Measurements from ENCODE around the gene MSI2.
"Not testable (repeated sequence)": the region's sequence is repeated elsewhere in the genome, so short reads cannot be mapped to it uniquely, and the experiment has no call there.

Gene MSI2

DNA sequence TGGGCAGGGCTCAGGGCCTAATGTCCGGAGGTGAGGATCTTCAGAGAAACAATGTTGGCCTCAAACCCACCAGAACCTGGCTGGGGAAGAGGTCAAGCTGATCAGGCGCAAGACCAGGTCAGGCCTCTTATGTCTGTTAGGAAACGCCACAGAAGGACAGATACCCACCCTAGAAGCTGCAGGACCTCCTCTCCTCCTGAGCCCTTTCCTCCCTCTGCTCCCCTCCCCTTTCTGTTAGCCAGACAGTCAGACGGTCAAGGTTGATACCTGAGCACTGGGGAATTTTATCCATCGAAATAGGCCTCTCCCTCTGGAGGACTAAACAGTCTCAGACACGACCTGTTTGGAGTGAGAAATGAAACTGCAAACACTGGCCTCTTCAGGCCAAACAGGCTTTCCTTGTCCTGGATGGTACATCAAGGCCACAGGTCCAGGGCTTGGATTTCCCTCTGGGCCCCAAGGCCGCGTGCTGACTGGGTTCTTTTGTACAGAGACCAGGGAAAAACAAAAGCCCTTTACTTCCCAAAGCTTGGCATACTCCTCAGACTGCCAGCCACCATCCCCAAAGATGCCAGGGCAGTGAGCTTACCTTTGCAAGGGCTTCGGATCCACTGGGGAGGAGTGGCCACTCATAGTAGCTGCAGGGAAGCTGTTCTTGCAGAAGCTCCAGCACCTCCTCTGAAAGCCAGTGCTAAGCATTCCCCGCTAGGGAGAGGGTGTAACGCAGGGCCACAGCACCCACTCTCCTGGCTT is 353.0 kb downstream of the MSI2 start:
- DNase-seq, result no peak

DNA sequence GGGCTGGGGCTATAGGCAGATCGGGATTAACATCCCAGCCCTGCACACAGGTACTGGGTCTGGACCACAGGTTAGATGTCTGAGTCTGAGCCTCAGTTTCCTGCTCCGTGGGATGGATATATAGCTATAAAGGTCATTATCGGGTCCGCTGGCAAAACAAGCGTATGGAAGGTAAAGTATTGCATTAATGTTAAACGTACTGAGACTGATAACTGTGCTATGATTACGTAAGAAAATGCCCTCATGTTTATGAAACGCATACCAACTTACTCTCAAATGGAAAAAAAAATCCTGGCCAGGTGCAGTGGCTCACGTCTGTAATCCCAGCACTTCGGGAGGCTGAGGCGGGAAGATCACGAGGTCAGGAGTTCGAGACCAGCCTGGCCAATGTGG is 353.6 kb downstream of the MSI2 start:
- no peak for DNase-seq

DNA sequence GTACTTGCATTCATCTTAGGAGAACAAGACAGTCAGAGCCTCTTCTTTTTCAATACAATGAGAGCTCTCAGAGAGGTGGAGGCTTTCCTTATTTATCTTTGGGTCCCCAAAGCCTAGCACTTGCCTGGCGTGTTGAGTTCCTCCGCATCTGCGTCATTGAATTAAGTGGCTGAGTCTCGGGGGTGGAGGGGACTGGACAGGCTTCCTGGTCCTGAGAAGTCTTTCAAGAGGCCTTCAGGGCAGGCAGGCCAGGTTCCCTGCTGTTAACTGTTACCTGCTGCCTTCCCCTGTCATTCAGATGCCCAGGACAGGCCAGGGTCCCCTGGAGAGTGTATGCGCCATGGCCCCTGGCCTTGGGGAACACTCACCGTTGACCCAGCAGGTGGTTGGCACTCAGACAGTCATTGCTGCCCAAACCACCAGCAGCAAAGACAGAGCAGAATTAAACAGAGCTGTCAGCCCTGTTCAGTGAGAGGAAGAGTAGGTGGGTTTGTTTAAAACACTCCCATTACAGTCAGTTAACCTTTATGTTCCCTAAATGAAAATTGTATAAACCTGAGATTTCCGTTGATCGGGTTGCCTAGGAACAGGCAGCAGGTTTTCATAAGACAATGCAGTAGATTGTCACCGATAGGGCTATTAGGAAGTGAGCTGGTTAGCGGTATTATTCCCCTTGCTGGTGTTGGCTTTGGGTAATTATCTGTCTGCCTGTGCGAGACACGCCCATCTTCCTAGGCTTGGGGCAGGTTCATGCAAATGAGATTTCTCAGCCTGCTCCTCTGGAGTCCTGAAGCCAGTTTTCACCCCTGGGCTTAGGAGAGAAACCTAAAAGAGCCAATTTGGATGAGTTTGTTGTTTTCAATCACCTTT is 356.1 kb downstream of the MSI2 start:
- no peak for DNase-seq

DNA sequence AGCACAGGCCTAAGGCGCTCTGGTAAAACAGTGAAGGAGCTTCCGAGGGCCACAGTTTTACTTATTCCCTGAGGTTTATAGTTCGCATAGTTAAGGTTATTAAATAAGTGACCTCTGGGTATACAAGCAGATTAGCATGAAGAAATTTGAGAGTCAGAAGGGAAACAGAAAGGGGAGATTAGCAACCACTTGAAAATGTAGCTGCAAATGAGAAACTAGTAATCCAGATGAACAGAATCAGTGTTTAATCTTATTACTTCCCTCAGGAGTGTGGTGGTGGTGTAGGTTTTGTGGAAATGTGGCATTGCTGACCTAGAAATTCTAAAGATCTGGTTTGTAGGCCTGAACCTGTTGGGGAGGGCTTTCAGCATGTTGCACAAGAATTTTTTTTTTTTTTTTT is 358.4 kb downstream of the MSI2 start:
- DNase-seq, result no peak

DNA sequence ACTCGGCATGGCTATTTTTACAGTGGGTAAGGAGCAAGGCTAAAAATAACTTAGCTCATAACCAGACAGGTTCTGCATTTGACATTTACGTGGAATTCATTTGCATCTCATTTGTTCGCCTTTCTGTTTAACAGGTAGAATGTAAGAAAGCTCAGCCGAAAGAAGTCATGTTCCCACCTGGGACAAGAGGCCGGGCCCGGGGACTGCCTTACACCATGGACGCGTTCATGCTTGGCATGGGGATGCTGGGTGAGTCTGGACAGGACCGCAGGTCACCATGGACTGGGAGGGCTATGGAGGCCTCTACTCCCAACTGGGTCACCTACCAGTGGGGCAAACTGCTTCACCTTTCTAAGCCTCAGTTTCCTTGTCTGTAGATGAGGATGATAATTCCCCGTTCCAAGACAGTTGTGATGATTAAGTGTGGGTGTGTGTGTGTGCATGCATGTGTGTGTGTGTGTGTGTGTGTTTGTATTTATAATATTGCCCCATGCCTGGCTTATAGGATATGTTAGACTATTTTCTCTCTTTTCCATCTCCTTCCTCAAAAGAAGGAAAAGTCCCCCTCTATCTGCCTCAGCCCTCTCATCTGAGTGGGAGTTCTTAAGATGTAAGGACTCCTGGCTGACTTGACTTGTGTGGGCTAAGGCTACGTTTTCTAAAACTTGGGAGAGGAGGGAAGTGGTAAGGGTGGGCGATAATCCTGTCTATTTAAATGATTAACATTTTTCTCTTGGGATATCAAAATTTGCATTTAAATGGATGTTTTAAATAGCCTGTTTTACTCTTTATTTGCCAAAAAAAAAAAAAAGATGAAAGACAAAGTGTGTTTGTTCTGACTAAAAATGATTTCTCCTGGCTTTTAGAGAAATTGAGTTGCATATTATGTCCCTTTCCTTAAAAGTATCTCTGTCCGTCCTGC is 359.8 kb downstream of the MSI2 start:
- DNase-seq, result no peak

DNA sequence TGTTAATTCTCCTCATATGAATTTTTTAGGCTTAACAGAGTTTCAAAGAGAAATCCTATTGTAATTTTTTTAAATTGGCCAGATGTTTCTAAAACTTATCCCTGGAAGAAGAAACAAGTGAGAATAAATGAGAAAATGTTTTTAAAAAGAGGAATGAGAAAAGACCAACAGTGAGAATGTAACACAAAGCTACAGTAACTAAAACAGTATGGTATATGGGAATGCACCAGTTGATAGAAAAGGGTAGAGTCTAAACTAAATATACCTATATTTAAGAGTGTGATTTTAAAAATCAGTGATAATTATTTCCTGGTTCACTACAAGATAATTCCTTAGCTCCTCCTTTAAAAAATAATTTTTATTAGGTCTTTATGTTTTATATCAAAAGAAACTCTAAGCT is 360.9 kb downstream of the MSI2 start:
- no peak for DNase-seq

DNA sequence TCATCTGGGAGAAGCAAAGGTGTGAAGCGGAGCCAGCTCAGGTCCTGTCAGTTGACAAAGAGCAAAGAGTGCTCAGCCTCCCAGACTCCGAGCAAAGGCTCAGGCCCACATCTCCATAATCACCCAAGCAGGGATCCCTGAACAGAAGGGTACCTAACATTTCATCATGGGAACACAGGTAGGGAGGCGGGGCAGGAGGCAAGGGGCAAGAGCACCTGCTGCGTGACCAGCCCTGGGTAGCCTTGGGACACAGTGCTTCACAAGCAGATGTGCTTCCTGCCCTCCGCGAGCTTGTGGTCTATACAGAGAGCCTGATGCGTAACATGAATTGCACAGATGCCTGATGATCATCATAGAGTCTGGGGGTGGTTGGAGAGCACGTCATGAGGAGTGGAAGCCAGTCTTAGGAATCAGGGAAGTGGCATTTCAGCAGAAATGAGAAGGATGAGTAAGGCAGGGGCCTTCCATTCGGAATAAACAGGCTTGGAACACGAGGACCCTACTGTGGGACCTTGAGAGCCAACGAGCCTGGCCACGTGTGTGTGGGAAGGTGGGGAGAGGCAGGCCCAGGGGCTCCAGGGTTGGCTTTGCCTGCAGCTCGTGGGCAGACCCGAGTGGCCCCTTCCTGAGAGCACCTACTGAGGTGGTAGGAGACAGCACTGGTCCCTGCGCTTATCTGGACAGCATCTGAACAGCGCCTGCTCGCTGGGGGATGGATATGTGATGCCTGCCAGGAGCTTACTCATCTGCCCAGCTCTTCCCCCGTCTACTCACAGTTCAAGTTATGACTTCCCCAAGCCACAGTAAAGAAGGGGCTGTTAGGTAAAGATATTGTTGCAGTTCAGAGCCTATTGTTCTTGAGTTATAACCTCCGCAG is 363.0 kb downstream of the MSI2 start:
- DNase-seq, result no peak

DNA sequence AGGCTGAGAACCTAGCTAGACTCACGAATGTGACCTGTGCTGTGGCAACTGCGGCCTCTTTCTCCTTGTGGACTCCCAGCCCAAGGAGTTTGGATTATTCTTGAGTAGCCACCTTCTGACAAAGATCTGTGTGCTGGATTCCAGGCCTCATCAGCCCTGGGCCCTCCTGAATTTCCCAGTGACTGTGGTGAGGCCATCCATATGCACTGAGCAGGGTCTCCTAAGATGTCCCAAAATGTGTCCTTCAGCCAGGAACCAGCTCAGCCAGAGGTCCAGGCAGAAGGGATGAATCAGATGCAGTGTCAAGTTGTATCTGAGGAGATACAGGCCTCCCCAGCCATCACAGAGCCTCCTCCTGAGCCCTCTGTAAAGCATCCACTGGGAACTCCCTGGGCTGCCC is 364.3 kb downstream of the MSI2 start:
- no peak for DNase-seq

DNA sequence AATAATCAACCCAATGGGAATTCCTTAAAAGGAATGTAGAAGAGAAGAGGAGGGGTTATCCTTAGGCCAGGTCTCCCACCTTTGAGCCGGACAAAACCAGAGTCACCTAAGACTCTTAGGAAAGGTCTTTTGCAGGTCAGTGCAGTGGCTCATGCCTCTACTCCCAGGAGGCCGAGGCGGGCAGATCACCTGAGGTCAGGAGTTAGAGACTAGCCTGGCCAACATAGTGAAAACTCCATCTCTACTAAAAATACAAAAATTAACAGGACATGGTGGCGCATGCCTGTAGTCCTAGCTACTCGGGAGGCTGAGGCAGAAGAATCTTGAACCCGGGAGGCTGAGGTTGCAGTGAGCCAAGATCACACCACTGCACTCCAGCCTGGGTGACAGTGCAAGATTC is 365.5 kb downstream of the MSI2 start:
- not testable (repeated sequence) for DNase-seq

DNA sequence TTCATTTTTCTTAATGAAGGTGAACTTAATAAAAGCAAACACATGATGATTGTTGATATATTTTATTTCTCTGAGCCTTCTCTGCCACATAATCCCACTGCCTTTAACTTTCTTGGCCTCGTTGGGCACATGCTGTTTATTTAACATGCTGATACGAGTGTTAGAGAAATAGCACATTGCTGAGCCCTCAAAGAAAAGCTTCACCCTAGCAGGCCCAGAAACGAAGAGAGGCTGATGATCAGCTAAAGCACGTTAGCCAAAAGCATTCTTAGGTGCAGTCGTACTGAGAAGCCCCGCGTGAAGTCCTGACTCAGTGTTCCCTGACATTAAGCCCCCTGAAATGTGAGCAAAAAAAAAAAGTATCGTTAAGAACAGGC is 366.0 kb downstream of the MSI2 start:
- DNase-seq, result no peak

DNA sequence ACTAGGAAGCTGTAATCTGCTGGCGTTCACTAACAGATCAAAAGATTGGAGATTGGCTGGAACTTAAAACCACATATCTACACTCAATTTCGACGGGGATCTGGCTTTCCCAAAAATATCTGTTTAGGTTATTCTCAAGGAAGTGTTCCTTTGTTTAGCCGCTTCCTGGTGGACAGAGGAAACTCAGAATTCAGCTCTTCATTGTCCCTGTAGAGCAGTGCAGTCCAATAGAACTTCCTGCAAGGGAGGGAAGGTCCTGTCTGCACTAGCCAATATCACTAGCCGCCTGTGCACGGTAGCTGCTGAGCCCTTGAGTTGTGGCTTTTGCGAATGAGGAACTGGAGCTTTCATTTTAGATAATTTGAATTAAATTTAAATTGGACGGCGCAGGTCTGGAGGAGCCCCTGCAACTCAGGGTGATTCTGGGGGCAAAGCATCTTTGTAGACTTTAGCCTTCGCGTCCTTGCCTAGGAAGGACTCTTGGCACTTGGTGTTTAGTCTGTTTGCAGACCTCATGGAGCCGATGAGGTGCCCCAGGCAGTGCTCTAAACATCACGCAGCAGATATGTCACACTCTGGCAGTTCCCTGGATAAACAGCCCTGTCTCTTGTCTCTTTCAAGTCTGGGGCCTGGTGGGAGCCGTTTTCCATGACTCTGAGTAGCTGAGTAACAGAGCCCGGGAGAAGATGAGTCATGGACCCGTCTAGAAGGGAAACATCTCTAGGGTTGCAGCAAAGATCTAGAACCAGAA is 366.5 kb downstream of the MSI2 start:
- no peak for DNase-seq

DNA sequence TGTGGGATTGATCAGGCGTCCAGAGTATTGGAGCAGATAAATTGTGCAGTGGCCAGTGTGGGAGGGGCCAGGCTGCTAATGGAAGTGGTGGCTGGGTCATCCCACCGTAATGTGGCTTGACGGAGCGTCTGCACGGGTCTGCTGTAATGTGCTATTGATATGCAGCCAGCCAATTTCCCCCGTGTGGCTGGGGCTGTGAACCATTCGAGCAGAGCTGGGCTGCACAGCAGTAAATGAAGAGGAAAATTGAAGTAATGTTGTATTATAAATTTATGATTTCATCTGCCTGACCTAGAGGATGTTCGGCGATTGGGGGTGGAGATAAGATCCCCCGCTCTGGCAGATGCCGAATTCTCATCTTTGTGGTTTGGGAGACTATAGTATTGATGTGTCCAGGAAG is 367.3 kb downstream of the MSI2 start:
- no peak for DNase-seq

DNA sequence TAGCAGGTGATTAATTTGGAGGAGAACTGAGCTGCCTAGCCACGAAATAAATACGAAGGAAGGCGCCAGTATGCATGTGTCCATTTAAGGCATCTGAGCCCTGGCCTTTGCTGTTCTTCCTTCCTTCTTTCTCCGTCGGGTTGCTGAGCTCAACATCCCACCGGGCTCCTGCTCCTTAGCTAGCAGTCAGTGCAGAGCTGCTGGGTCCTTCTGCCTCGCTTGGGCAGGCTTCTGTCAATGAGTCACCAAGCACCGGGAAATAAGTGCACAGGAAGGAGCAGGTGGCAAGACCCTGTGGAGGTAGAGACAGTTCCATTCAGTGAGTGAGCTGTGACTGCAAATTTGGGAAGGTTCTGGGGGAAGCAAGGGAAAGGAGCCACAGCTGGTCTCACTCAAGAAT is 368.1 kb downstream of the MSI2 start:
- DNase-seq, result no peak

DNA sequence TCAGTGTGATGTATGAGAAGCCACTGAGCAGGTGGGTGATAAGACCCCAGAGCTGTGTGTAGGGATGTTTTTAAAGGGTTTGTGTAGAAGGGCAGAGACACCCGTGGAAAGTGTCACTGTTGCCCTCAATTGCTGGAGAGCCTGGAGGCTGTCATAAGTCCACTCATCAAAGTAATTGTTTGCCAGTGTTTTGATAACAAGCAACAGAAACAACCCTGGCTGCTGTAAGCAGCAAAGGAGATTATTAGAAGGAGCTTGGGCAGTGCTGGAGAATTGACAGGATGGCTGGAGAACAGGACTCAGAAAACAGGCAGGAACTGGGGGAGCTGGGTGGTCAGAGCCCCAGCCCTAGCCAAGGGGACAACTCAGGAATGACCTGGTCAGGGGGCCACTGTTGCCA is 369.2 kb downstream of the MSI2 start:
- no peak for DNase-seq

DNA sequence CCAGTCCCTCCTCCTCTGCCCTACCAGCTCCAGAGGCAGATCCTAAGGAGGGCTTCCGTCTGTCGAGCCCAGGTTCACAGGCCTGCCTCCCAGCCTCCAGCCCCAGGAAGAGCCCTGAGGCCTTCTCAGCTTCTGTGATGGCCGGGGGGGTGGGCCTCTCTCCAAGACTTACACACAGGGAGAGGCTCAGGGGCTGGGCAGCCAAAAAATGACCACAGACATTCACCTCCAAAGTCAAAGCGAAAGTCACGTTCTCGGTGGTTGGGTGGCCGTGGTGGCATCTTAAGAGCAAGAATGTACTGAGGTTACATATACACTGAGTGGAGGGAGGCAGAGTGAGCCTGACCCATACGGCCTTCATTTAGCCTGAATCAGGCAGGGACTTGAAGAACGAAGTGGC is 369.6 kb downstream of the MSI2 start:
- DNase-seq, result no peak

DNA sequence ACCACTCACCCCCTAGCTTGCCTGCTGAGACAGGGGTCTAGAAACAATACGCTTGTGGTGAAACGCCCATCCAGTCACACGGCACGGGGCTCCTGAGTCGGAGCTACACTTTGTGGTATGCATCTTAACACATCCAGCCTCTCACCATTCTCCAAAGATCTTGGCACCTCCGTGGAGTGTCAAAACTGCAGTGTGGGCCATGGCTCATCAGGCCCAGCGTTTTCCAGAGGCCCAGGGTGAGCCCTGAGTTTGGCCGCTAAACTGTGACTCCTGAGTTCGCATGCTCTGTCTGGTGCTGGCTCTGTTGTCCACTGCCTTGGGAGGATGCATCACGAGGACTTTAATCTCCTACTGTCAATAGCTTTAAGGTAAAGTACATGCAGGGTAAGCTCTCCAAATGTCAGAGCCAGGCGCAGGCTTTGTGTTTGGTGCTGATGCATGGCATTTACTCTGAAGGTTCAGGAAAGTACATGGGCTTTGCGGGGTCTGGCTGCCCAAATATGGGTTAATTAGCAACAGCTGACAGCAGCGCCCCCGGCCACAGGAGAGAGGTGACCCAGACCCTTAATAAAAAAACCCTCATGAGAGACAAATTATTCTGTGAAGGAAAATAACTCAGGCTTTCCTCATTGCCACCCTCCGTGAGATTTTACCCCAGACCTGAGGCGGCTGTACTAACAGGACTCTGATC is 370.3 kb downstream of the MSI2 start:
- no peak for DNase-seq

DNA sequence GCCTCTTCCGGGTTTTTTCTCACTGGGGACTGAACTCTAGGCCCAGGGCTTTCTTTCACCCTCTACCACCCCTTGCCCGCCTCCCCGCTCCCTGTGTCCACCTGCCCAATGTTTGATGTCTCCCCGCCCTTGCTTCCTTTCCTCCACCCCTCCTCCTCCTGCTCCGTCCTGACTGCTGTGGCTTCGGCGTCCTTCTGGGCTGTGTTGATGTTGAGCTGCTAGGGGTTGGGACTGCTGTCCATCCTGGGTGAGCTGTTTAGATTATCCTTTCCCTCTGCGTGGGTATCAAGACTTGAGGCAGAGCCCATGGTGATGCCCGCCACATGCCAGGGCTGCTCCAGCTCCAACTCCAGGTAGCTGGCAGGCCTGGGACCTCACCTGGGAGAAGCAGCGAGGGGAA is 371.3 kb downstream of the MSI2 start:
- no peak for DNase-seq

DNA sequence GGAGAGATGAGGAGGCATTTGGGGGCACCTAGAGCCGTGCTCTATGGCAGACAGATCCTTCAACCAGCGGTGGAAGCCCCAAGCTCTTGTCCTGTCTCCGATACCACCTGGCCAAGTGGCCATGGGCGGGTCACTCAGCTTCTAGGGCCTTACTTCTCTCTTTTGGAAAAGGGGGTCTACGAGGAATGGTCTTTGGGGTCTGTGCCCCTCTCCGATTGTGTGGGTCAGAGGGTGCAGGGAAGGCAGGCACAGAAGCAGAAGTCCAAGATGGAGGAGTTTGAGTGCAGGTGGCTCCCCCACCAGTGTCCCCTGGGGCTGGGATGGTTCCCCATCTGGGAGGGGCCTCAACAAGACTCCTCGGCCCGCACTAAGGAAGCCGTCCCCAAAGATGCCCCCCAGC is 372.1 kb downstream of the MSI2 start:
- no peak for DNase-seq

DNA sequence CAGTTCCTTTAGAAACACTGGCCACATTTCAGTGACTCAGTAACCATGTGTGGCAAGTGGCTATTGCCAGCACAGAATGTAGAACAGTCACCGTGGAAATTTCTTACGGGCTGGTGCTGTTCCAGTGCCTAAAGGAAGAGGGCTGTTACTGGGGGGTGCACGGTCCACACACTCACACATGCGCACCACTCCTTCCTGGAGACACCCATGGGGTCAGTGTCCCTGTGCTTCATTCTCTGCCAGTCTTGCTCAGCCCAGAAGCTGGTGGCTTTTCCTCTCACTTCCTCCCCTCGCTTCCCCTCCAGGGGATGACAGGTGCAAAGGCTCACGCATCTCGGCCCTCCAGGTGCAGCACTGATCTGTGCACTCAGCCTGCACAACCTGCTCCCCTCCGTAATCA is 373.1 kb downstream of the MSI2 start:
- no peak for DNase-seq

DNA sequence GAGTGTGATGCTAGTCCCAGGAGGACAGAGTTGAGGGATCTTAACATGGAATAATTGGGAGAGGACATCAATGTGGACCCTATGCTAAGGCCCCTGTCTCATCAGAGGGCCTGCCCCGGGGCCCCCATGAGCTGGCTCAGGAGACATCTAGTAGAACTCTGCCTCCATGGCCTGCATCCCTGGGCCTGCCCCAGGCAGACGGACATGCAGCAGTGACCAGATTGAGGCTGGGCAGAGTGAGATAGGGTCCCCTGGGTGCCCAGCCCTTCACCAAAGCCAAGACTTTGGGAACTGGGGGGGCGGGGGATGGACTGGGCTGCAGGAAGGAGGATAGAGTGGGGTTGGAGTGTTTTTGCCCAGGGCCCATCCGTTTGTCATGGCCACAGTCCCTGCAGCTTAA is 373.6 kb downstream of the MSI2 start:
- DNase-seq, result no peak

DNA sequence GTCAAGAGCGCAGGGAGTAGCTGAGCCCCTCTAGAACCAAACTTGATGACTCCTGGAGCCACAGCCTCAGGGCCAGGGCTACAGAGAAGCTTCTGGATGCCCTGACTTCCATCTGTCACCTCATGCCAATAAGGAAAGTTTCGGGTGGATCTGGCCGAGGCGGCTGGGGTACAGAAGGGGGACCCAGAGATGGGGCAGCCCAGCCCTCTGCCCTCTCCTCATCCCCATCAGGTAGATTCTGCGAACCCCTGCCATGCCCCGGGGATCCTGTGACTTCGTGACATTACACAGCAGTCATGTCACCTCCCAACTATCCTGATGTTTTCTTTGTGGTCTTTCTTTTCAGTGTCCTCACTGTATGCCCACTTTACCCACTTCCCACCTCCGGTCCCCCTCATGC is 374.4 kb downstream of the MSI2 start:
- DNase-seq, result no peak
